ENCODE data around the gene RNH1.

DNA sequence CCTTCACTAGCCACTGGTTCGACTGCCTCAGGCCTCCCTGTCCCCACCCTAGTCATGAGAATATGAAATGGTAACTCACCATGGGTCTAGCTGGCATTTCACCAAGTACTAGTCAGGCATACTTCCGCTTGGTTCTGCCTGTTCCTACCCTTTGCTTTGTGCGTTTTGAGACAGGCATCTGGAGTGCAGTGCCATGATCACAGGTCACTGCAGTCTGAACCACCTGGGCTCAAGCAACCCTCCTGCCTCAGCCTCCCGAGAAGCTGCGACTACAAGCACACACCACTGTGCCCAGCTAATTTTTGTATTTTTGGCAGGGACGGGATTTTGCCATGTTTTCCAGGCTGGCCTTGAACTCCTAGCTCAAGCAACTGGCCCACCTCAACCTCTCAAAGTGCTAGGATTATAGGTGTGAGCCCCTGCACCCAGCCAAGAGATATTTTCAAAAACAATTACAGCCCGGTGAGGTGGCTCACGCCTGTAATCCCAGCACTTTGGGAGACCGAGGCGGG lies 14.2 kb upstream of the RNH1 start:
- TF ChIP-seq, protein P1, sequence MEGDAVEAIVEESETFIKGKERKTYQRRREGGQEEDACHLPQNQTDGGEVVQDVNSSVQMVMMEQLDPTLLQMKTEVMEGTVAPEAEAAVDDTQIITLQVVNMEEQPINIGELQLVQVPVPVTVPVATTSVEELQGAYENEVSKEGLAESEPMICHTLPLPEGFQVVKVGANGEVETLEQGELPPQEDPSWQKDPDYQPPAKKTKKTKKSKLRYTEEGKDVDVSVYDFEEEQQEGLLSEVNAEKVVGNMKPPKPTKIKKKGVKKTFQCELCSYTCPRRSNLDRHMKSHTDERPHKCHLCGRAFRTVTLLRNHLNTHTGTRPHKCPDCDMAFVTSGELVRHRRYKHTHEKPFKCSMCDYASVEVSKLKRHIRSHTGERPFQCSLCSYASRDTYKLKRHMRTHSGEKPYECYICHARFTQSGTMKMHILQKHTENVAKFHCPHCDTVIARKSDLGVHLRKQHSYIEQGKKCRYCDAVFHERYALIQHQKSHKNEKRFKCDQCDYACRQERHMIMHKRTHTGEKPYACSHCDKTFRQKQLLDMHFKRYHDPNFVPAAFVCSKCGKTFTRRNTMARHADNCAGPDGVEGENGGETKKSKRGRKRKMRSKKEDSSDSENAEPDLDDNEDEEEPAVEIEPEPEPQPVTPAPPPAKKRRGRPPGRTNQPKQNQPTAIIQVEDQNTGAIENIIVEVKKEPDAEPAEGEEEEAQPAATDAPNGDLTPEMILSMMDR (IDR thresholded peaks at IDR 0.05; ENCODE audit: low read length): no peak
- no peak for TF ChIP-seq EZH2 (optimal IDR thresholded peaks at IDR 0.05; ENCODE audit: low read depth, low read length)
- TF ChIP-seq EZH2phosphoT487 (IDR thresholded peaks at IDR 0.05; ENCODE audit: low read length): no peak
